ENCODE results near the gene BICRA. TPM values are rescaled to one million over a fixed set of nuclear protein-coding genes. Genes with fewer than 3 reads are reported as not detected.
"Not testable (repeated sequence)": the region's sequence is repeated elsewhere in the genome, so short reads cannot be mapped to it uniquely, and the experiment has no call there.

Gene BICRA
- total RNA-seq, 1 donor from 2014 or later = 18.3 TPM

- no peak for DNase-seq
- no peak for TF ChIP-seq CTCF (IDR thresholded peaks at IDR 0.05)
- Histone ChIP-seq H3K4me3 (peak overlapping the region; percentile 10), H3K4me1 (peaks cover 69% of the 10 kb centered on the region), H3K27me3 (ENCODE audit: low read depth) (no peaks in the 10 kb centered on the region), H3K9me3 (no peaks in the 10 kb centered on the region), H3K27ac (peak overlapping the region; percentile 87), H3K36me3 (no peaks in the 10 kb centered on the region)
- intact Hi-C loops (cut with DNase I) = no loop called here
- peak; percentile 75 to 80 for ATAC-seq
Observed at GRCh38 chr19:47663435-47663910, 54.5 kb downstream of the BICRA start.

GRCh38 chr19:47663911-47664771 lies 55.2 kb downstream of the BICRA start:
- intact Hi-C loops (cut with DNase I) = no loop called here
- no peaks in the 10 kb centered on the region for H3K27me3 ChIP-seq (ENCODE audit: low read depth)
- DNase-seq = peak; percentile 73
- no peaks in the 10 kb centered on the region for H3K9me3 ChIP-seq
- H3K27ac ChIP-seq = peak overlapping the region; percentile 87
- no peak for TF ChIP-seq CTCF (IDR thresholded peaks at IDR 0.05)
- no peaks in the 10 kb centered on the region for H3K36me3 ChIP-seq
- ATAC-seq = peak; percentile 81 to 85
- peak overlapping the region; percentile 10 for H3K4me3 ChIP-seq
- H3K4me1 ChIP-seq = peaks cover 69% of the 10 kb centered on the region

- intact Hi-C loops (cut with DNase I); DNase-seq; H3K27me3 ChIP-seq (ENCODE audit: low read depth); H3K4me3 ChIP-seq; H3K9me3 ChIP-seq; H3K27ac ChIP-seq; ATAC-seq: not testable (repeated sequence)
- Histone ChIP-seq H3K4me1 (peaks cover 46% of the 10 kb centered on the region), H3K36me3 (peaks cover 19% of the 10 kb centered on the region)
Observed at GRCh38 chr19:47668556-47668955, 59.6 kb downstream of the BICRA start.

- no peak overlapping the region for H3K4me3 ChIP-seq
- no peaks in the 10 kb centered on the region for H3K9me3 ChIP-seq
- no peak for TF ChIP-seq CTCF (IDR thresholded peaks at IDR 0.05)
- intact Hi-C loops (cut with DNase I) = no loop called here
- ATAC-seq = no peak
- no peak overlapping the region for H3K27ac ChIP-seq
- no peaks in the 10 kb centered on the region for H3K27me3 ChIP-seq (ENCODE audit: low read depth)
- H3K4me1 ChIP-seq = peaks cover 24% of the 10 kb centered on the region
- no peak for DNase-seq
- H3K36me3 ChIP-seq = peaks cover 40% of the 10 kb centered on the region
Observed at GRCh38 chr19:47670736-47671135, 61.8 kb downstream of the BICRA start.

- Histone ChIP-seq H3K36me3 (peaks cover 46% of the 10 kb centered on the region), H3K4me1 (peaks cover 16% of the 10 kb centered on the region), H3K4me3 (no peak overlapping the region), H3K9me3 (no peaks in the 10 kb centered on the region), H3K27me3 (ENCODE audit: low read depth) (no peaks in the 10 kb centered on the region), H3K27ac (no peak overlapping the region)
- intact Hi-C loops (cut with DNase I) = no loop called here
- TF ChIP-seq CTCF (IDR thresholded peaks at IDR 0.05) = no peak
- ATAC-seq = no peak
- DNase-seq = no peak
Observed at GRCh38 chr19:47671499-47671898, 62.6 kb downstream of the BICRA start.

- DNase-seq = no peak
- H3K27ac ChIP-seq = no peak overlapping the region
Observed at GRCh38 chr19:47673426-47673825, 64.5 kb downstream of the BICRA start.

More at GRCh38 chr19:47673426-47673825, 64.5 kb downstream of the BICRA start:
- Histone ChIP-seq H3K9me3 (no peaks in the 10 kb centered on the region), H3K36me3 (peaks cover 64% of the 10 kb centered on the region), H3K4me1 (no peaks in the 10 kb centered on the region), H3K27me3 (ENCODE audit: low read depth) (no peaks in the 10 kb centered on the region), H3K4me3 (no peak overlapping the region)
- ATAC-seq = no peak
- intact Hi-C loops (cut with DNase I) = no loop called here
- TF ChIP-seq CTCF (IDR thresholded peaks at IDR 0.05) = no peak

All from lower lobe of right lung (tissue), 2 donors.